NB4 (cell line): ENCODE data around the gene NFRKB.

Experiments
- TF ChIP-seq, protein P1 (sequence below): IDR thresholded peaks from one replicate; pipeline ENCODE4 v1.5.1; 2012; ENCODE audit warnings: low read depth, low read length
- TF ChIP-seq, protein P2 (sequence below): IDR thresholded peaks from 2 replicates; pipeline ENCODE4 v1.6.1; 2011; ENCODE audit warnings: low read depth, low read length

DNA sequence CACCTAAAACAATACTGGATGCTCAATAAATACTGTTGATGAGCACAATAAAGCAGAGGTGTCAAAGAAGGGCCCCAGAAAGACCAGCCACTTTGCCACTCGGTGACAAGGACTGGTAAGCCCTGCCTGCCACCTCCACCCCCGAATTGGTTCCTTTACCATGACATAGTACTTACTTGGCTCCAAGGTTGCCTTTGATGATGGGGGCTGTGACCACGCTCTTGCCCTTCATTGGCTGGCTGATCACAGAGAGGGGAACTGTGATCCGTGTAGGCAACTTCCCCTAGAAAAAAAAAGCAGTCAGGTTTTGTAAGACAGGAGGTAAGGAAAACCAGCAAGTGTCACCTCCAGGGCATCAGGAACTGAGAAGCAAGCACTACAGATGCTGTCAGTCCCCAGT, 29.7 kb downstream of the NFRKB start:
- TF ChIP-seq, protein P1, sequence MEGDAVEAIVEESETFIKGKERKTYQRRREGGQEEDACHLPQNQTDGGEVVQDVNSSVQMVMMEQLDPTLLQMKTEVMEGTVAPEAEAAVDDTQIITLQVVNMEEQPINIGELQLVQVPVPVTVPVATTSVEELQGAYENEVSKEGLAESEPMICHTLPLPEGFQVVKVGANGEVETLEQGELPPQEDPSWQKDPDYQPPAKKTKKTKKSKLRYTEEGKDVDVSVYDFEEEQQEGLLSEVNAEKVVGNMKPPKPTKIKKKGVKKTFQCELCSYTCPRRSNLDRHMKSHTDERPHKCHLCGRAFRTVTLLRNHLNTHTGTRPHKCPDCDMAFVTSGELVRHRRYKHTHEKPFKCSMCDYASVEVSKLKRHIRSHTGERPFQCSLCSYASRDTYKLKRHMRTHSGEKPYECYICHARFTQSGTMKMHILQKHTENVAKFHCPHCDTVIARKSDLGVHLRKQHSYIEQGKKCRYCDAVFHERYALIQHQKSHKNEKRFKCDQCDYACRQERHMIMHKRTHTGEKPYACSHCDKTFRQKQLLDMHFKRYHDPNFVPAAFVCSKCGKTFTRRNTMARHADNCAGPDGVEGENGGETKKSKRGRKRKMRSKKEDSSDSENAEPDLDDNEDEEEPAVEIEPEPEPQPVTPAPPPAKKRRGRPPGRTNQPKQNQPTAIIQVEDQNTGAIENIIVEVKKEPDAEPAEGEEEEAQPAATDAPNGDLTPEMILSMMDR, result no peak
- TF ChIP-seq, protein P2, sequence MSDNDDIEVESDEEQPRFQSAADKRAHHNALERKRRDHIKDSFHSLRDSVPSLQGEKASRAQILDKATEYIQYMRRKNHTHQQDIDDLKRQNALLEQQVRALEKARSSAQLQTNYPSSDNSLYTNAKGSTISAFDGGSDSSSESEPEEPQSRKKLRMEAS, result no peak
